PC-9 (cell line): ENCODE data around the gene EXD2.

Source experiments
- CTCF ChIP-seq: fragments of 200-600 bp; sonication (generic); conservative IDR thresholded peaks from 2 replicates; pipeline ENCODE4 v1.6.1; 2017; ENCODE audit warnings: mixed run types, antibody characterized with exemption, mild to moderate bottlenecking, moderate library complexity
- EZH2 ChIP-seq: fragments of 200-600 bp; sonication (generic); IDR thresholded peaks from 2 replicates; pipeline ENCODE4 v1.8.0; 2017; ENCODE audit warnings: antibody characterized with exemption, low read depth

GRCh38 chr14:69260190-69260860, 69.0 kb downstream of the EXD2 start:
- TF ChIP-seq CTCF (no peak), EZH2 (no peak)
